HG02623 (cell line): Measurements from ENCODE around the gene GNG2.

Experiments used
- ATAC-seq: cut with Tn5 transposase; IDR thresholded peaks from one replicate; pipeline ENCODE4 v1.9.1; 2021; ENCODE audit warnings: moderate library complexity; ENCODE audit not compliant: unreplicated experiment

GNG2 gene

GRCh38 chr14:51855234-51855633, 5.2 kb upstream of the GNG2 start:
- no peak for ATAC-seq

GRCh38 chr14:51856792-51857296, 3.6 kb upstream of the GNG2 start:
- ATAC-seq: no peak

GRCh38 chr14:51859131-51859530, 1.3 kb upstream of the GNG2 start:
- no peak for ATAC-seq

GRCh38 chr14:51860825-51861499, 550 bp downstream of the GNG2 start:
- ATAC-seq: peak; percentile 3

- no peak for ATAC-seq
Observed at GRCh38 chr14:51862176-51862796, 1.9 kb downstream of the GNG2 start.

GRCh38 chr14:51862860-51863259, 2.4 kb downstream of the GNG2 start:
- ATAC-seq: no peak

- ATAC-seq: peak; percentile 43
Observed at GRCh38 chr14:51865953-51866747, 5.7 kb downstream of the GNG2 start.

- no peak for ATAC-seq
Observed at GRCh38 chr14:51867741-51868140, 7.3 kb downstream of the GNG2 start.

- no peak for ATAC-seq
Observed at GRCh38 chr14:51868405-51868804, 8.0 kb downstream of the GNG2 start.

- ATAC-seq: no peak
Observed at GRCh38 chr14:51869411-51870100, 9.1 kb downstream of the GNG2 start.

GRCh38 chr14:51870606-51871005, 10.2 kb downstream of the GNG2 start:
- ATAC-seq: no peak

- ATAC-seq: no peak
Observed at GRCh38 chr14:51871846-51872245, 11.4 kb downstream of the GNG2 start.

- no peak for ATAC-seq
Observed at GRCh38 chr14:51872396-51872795, 12.0 kb downstream of the GNG2 start.

- ATAC-seq: peak; percentile 90
Observed at GRCh38 chr14:51873221-51873893, 12.9 kb downstream of the GNG2 start.

GRCh38 chr14:51877810-51878209, 17.4 kb downstream of the GNG2 start:
- no peak for ATAC-seq

- no peak for ATAC-seq
Observed at GRCh38 chr14:51879170-51879569, 18.8 kb downstream of the GNG2 start.

- ATAC-seq: peak; percentile 52
Observed at GRCh38 chr14:51880835-51881580, 20.6 kb downstream of the GNG2 start.

GRCh38 chr14:51881636-51882035, 21.2 kb downstream of the GNG2 start:
- ATAC-seq: no peak

GRCh38 chr14:51883232-51883631, 22.8 kb downstream of the GNG2 start:
- no peak for ATAC-seq
